Measurements from ENCODE around the gene NRL.

NRL gene

GRCh38 chr14:24103451-24103850 is 11.3 kb downstream of the NRL start:
- H3K36me3 ChIP-seq (ENCODE audit: control insufficient read depth in 5 of 5, insufficient read depth in 5 of 5, low read length in 5 of 5): peaks cover 0 to 53% (median 29%) of the 10 kb centered on the region in 5 donors
- H3K9ac ChIP-seq (ENCODE audit: low read length in 5 of 5): no peak overlapping the region
- H3K9me3 ChIP-seq (ENCODE audit: control insufficient read depth in 5 of 5, low read length in 5 of 5): no peaks in the 10 kb centered on the region
- peaks cover 0 to 19% (median 15%) of the 10 kb centered on the region in 5 donors for H3K4me1 ChIP-seq (ENCODE audit: control insufficient read depth in 5 of 5, insufficient read depth in 5 of 5, low read length in 5 of 5)
- no peaks in the 10 kb centered on the region for H3K27me3 ChIP-seq (ENCODE audit: control insufficient read depth in 5 of 5, insufficient read depth in 4 of 5, low read length in 5 of 5)
- H3K27ac ChIP-seq (ENCODE audit: low read depth, low read length): no peak overlapping the region
- no peak overlapping the region for H3K4me3 ChIP-seq (ENCODE audit: low read depth in 1 of 5, low read length in 5 of 5)

- Histone ChIP-seq H3K27ac (ENCODE audit: low read depth, low read length) (no peak overlapping the region), H3K4me3 (ENCODE audit: low read depth in 1 of 5, low read length in 5 of 5) (no peak overlapping the region), H3K9ac (ENCODE audit: low read length in 5 of 5) (no peak overlapping the region), H3K9me3 (ENCODE audit: control insufficient read depth in 5 of 5, low read length in 5 of 5) (no peaks in the 10 kb centered on the region), H3K36me3 (ENCODE audit: control insufficient read depth in 5 of 5, insufficient read depth in 5 of 5, low read length in 5 of 5) (peaks cover 0 to 59% (median 34%) of the 10 kb centered on the region in 5 donors), H3K27me3 (ENCODE audit: control insufficient read depth in 5 of 5, insufficient read depth in 4 of 5, low read length in 5 of 5) (no peaks in the 10 kb centered on the region), H3K4me1 (ENCODE audit: control insufficient read depth in 5 of 5, insufficient read depth in 5 of 5, low read length in 5 of 5) (peaks cover 0 to 19% (median 17%) of the 10 kb centered on the region in 5 donors)
These were observed 12.2 kb downstream of the NRL start for GRCh38 chr14:24102357-24103048.

GRCh38 chr14:24100982-24101494 is 13.7 kb downstream of the NRL start:
- peaks cover 0 to 59% (median 34%) of the 10 kb centered on the region in 5 donors for H3K36me3 ChIP-seq (ENCODE audit: control insufficient read depth in 5 of 5, insufficient read depth in 5 of 5, low read length in 5 of 5)
- peaks cover 0 to 26% (median 19%) of the 10 kb centered on the region in 5 donors for H3K4me1 ChIP-seq (ENCODE audit: control insufficient read depth in 5 of 5, insufficient read depth in 5 of 5, low read length in 5 of 5)
- H3K9ac ChIP-seq (ENCODE audit: low read length in 5 of 5): no peak overlapping the region
- H3K4me3 ChIP-seq (ENCODE audit: low read depth in 1 of 5, low read length in 5 of 5): no peak overlapping the region
- no peaks in the 10 kb centered on the region for H3K27me3 ChIP-seq (ENCODE audit: control insufficient read depth in 5 of 5, insufficient read depth in 4 of 5, low read length in 5 of 5)
- H3K9me3 ChIP-seq (ENCODE audit: control insufficient read depth in 5 of 5, low read length in 5 of 5): no peaks in the 10 kb centered on the region
- H3K27ac ChIP-seq (ENCODE audit: low read depth, low read length): no peak overlapping the region

GRCh38 chr14:24100197-24100981 is 14.4 kb downstream of the NRL start:
- Histone ChIP-seq H3K27ac (ENCODE audit: low read depth, low read length) (no peak overlapping the region), H3K4me3 (ENCODE audit: low read depth in 1 of 5, low read length in 5 of 5) (no peak overlapping the region), H3K27me3 (ENCODE audit: control insufficient read depth in 5 of 5, insufficient read depth in 4 of 5, low read length in 5 of 5) (no peaks in the 10 kb centered on the region), H3K4me1 (ENCODE audit: control insufficient read depth in 5 of 5, insufficient read depth in 5 of 5, low read length in 5 of 5) (peaks cover 2 to 33% (median 25%) of the 10 kb centered on the region in 5 donors), H3K9ac (ENCODE audit: low read length in 5 of 5) (no peak overlapping the region), H3K36me3 (ENCODE audit: control insufficient read depth in 5 of 5, insufficient read depth in 5 of 5, low read length in 5 of 5) (peaks cover 0 to 59% (median 34%) of the 10 kb centered on the region in 5 donors), H3K9me3 (ENCODE audit: control insufficient read depth in 5 of 5, low read length in 5 of 5) (no peaks in the 10 kb centered on the region)

GRCh38 chr14:24098927-24099813 is 15.6 kb downstream of the NRL start:
- Histone ChIP-seq H3K36me3 (ENCODE audit: control insufficient read depth in 5 of 5, insufficient read depth in 5 of 5, low read length in 5 of 5) (peaks cover 0 to 54% (median 34%) of the 10 kb centered on the region in 5 donors), H3K4me3 (ENCODE audit: low read depth in 1 of 5, low read length in 5 of 5) (no peak overlapping the region), H3K4me1 (ENCODE audit: control insufficient read depth in 5 of 5, insufficient read depth in 5 of 5, low read length in 5 of 5) (peaks cover 8 to 45% (median 37%) of the 10 kb centered on the region in 5 donors), H3K27me3 (ENCODE audit: control insufficient read depth in 5 of 5, insufficient read depth in 4 of 5, low read length in 5 of 5) (no peaks in the 10 kb centered on the region), H3K9me3 (ENCODE audit: control insufficient read depth in 5 of 5, low read length in 5 of 5) (no peaks in the 10 kb centered on the region), H3K27ac (ENCODE audit: low read depth, low read length) (no peak overlapping the region), H3K9ac (ENCODE audit: low read length in 5 of 5) (no peak overlapping the region)

- Histone ChIP-seq H3K36me3 (ENCODE audit: control insufficient read depth in 5 of 5, insufficient read depth in 5 of 5, low read length in 5 of 5) (peaks cover 0 to 46% (median 28%) of the 10 kb centered on the region in 5 donors), H3K27ac (ENCODE audit: low read depth, low read length) (no peak overlapping the region), H3K9me3 (ENCODE audit: control insufficient read depth in 5 of 5, low read length in 5 of 5) (no peaks in the 10 kb centered on the region), H3K9ac (ENCODE audit: low read length in 5 of 5) (no peak overlapping the region), H3K4me1 (ENCODE audit: control insufficient read depth in 5 of 5, insufficient read depth in 5 of 5, low read length in 5 of 5) (peaks cover 8 to 53% (median 43%) of the 10 kb centered on the region in 5 donors), H3K4me3 (ENCODE audit: low read depth in 1 of 5, low read length in 5 of 5) (no peak overlapping the region), H3K27me3 (ENCODE audit: control insufficient read depth in 5 of 5, insufficient read depth in 4 of 5, low read length in 5 of 5) (no peaks in the 10 kb centered on the region)
These were observed 16.4 kb downstream of the NRL start for GRCh38 chr14:24098229-24098926.

- no peak overlapping the region for H3K9ac ChIP-seq (ENCODE audit: low read length in 5 of 5)
- no peak overlapping the region for H3K4me3 ChIP-seq (ENCODE audit: low read depth in 1 of 5, low read length in 5 of 5)
- peaks cover 0 to 34% (median 20%) of the 10 kb centered on the region in 5 donors for H3K36me3 ChIP-seq (ENCODE audit: control insufficient read depth in 5 of 5, insufficient read depth in 5 of 5, low read length in 5 of 5)
- no peaks in the 10 kb centered on the region for H3K9me3 ChIP-seq (ENCODE audit: control insufficient read depth in 5 of 5, low read length in 5 of 5)
- H3K27ac ChIP-seq (ENCODE audit: low read depth, low read length): no peak overlapping the region
- no peaks in the 10 kb centered on the region for H3K27me3 ChIP-seq (ENCODE audit: control insufficient read depth in 5 of 5, insufficient read depth in 4 of 5, low read length in 5 of 5)
- H3K4me1 ChIP-seq (ENCODE audit: control insufficient read depth in 5 of 5, insufficient read depth in 5 of 5, low read length in 5 of 5): peaks cover 12 to 63% (median 39%) of the 10 kb centered on the region in 5 donors
These were observed 18.1 kb downstream of the NRL start for GRCh38 chr14:24096545-24097181.

- Histone ChIP-seq H3K4me1 (ENCODE audit: control insufficient read depth in 5 of 5, insufficient read depth in 5 of 5, low read length in 5 of 5) (peaks cover 12 to 63% (median 38%) of the 10 kb centered on the region in 5 donors), H3K4me3 (ENCODE audit: low read depth in 1 of 5, low read length in 5 of 5) (peak overlapping the region; percentile 78 to 89 (median 83)), H3K27me3 (ENCODE audit: control insufficient read depth in 5 of 5, insufficient read depth in 4 of 5, low read length in 5 of 5) (no peaks in the 10 kb centered on the region), H3K9me3 (ENCODE audit: control insufficient read depth in 5 of 5, low read length in 5 of 5) (no peaks in the 10 kb centered on the region), H3K9ac (ENCODE audit: low read length in 5 of 5) (peak overlapping the region; percentile 63 to 84 (median 82)), H3K27ac (ENCODE audit: low read depth, low read length) (peak overlapping the region; percentile 85), H3K36me3 (ENCODE audit: control insufficient read depth in 5 of 5, insufficient read depth in 5 of 5, low read length in 5 of 5) (peaks cover 0 to 26% (median 17%) of the 10 kb centered on the region in 5 donors)
These were observed 19.3 kb downstream of the NRL start for GRCh38 chr14:24095271-24096068.
